HEK293 (cell line): ENCODE results near the gene CACNA2D3.

ENCODE experiments used
- CTCF ChIA-PET: fragments of 350-600 bp; formaldehyde crosslinking; extraction: SDS; loops from one replicate; lab custom pipeline; 2021; ENCODE audit warnings: antibody characterized with exemption; lab: Yijun Ruan, JAX
- POLR2A ChIA-PET: fragments of 300-600 bp; formaldehyde crosslinking; extraction: SDS; loops from one replicate; lab custom pipeline; 2020; ENCODE audit warnings: antibody characterized with exemption, inconsistent platforms; lab: Yijun Ruan, JAX
- H3K27ac ChIP-seq: fragments of 200-500 bp; sonication (Bioruptor generic); 2 replicates; pipeline ENCODE4 v1.5.1; 2014; ENCODE audit warnings: low read depth, low read length, control low read depth, inconsistent platforms; ENCODE audit errors: extremely low read depth
- H3K36me3 ChIP-seq, 2 experiments: fragments of 200-500 bp in 1 of 2; sonication (Bioruptor generic) in 1 of 2; 1 replicate in 1 of 2; 2 replicates in 1 of 2; pipeline ENCODE4 v1.5.1; 2014 to 2017; ENCODE audit warnings: inconsistent platforms in 2 of 2, low read length in 2 of 2; ENCODE audit not compliant: control insufficient read depth in 2 of 2, insufficient read depth in 1 of 2
- H3K4me1 ChIP-seq: fragments of 200-500 bp; sonication (Bioruptor generic); 2 replicates; pipeline ENCODE4 v1.5.1; 2014; ENCODE audit warnings: mild to moderate bottlenecking, low read length, inconsistent platforms; ENCODE audit not compliant: control insufficient read depth, insufficient read depth
- H3K4me3 ChIP-seq: 2 replicates; pipeline ENCODE4 v1.5.1; 2011; ENCODE audit warnings: low read depth, mild to moderate bottlenecking, control low read depth, low read length, moderate library complexity
- H3K9me3 ChIP-seq: fragments of 200-500 bp; sonication (Bioruptor generic); 2 replicates; pipeline ENCODE4 v1.5.1; 2014; ENCODE audit warnings: low read depth, low read length, inconsistent platforms; ENCODE audit not compliant: control insufficient read depth, insufficient read depth
- BCL6B ChIP-seq: fragments of 450-650 bp; formaldehyde crosslinking; IDR thresholded peaks from 2 replicates; pipeline ENCODE4 v1.5.1; 2017; ENCODE audit warnings: missing biosample characterization, missing genetic modification characterization
- GLI4 ChIP-seq: fragments of 450-650 bp; formaldehyde crosslinking; IDR thresholded peaks from 2 replicates; pipeline ENCODE4 v1.5.1; 2016; ENCODE audit warnings: missing biosample characterization, missing genetic modification characterization
- HOXC10 ChIP-seq: sonication (generic); formaldehyde crosslinking; IDR thresholded peaks from 2 replicates; pipeline ENCODE4 v1.8.1; 2023; ENCODE audit warnings: mild to moderate bottlenecking, missing genetic modification reagents
- IKZF3 ChIP-seq: fragments of 450-650 bp; IDR thresholded peaks from 2 replicates; pipeline ENCODE4 v1.5.0; 2018; ENCODE audit warnings: missing biosample characterization, mild to moderate bottlenecking, missing genetic modification characterization, moderate library complexity
- KLF8 ChIP-seq: fragments of 450-650 bp; formaldehyde crosslinking; IDR thresholded peaks from 2 replicates; pipeline ENCODE4 v1.5.1; 2016; ENCODE audit warnings: missing biosample characterization, missing genetic modification characterization
- SETDB1 ChIP-seq: IDR thresholded peaks from one replicate; pipeline ENCODE4 v1.6.1; 2017; ENCODE audit warnings: mild to moderate bottlenecking, low read length, moderate library complexity, mixed read lengths; ENCODE audit not compliant: insufficient read length
- SP3 ChIP-seq: fragments of 450-650 bp; formaldehyde crosslinking; IDR thresholded peaks from 2 replicates; pipeline ENCODE4 v1.5.1; 2016; ENCODE audit warnings: missing biosample characterization, missing genetic modification characterization
- YY2 ChIP-seq: fragments of 450-650 bp; formaldehyde crosslinking; IDR thresholded peaks from 2 replicates; pipeline ENCODE4 v1.5.1; 2016; ENCODE audit warnings: missing biosample characterization, missing genetic modification characterization
- ZBTB8A ChIP-seq: fragments of 450-650 bp; formaldehyde crosslinking; IDR thresholded peaks from 2 replicates; pipeline ENCODE4 v1.5.1; 2016; ENCODE audit warnings: missing biosample characterization, missing genetic modification characterization
- ZFP41 ChIP-seq: fragments of 450-650 bp; formaldehyde crosslinking; IDR thresholded peaks from 2 replicates; pipeline ENCODE4 v1.5.1; 2016; ENCODE audit warnings: missing biosample characterization, missing genetic modification characterization, borderline replicate concordance
- ZNF121 ChIP-seq: fragments of 450-650 bp; formaldehyde crosslinking; IDR thresholded peaks from 2 replicates; pipeline ENCODE4 v1.5.1; 2016; ENCODE audit warnings: missing biosample characterization, missing genetic modification characterization
- ZNF138 ChIP-seq: fragments of 450-650 bp; formaldehyde crosslinking; IDR thresholded peaks from 2 replicates; pipeline ENCODE4 v1.5.1; 2016; ENCODE audit warnings: missing biosample characterization, missing genetic modification characterization, borderline replicate concordance
- ZNF155 ChIP-seq: fragments of 450-650 bp; formaldehyde crosslinking; IDR thresholded peaks from 2 replicates; pipeline ENCODE4 v1.5.1; 2016; ENCODE audit warnings: missing biosample characterization, missing genetic modification characterization
- ZNF211 ChIP-seq: fragments of 450-650 bp; formaldehyde crosslinking; IDR thresholded peaks from 2 replicates; pipeline ENCODE4 v1.5.1; 2016; ENCODE audit warnings: low read depth, missing biosample characterization, missing genetic modification characterization
- ZNF221 ChIP-seq: fragments of 450-650 bp; formaldehyde crosslinking; IDR thresholded peaks from 2 replicates; pipeline ENCODE4 v1.5.1; 2017; ENCODE audit warnings: missing biosample characterization, missing genetic modification characterization, borderline replicate concordance
- ZNF223 ChIP-seq: fragments of 450-650 bp; formaldehyde crosslinking; IDR thresholded peaks from 2 replicates; pipeline ENCODE4 v1.5.1; 2016; ENCODE audit warnings: missing biosample characterization, missing genetic modification characterization
- ZNF23 ChIP-seq: fragments of 450-650 bp; formaldehyde crosslinking; IDR thresholded peaks from 2 replicates; pipeline ENCODE4 v1.5.1; 2016; ENCODE audit warnings: missing biosample characterization, missing genetic modification characterization, borderline replicate concordance
- ZNF24 ChIP-seq: fragments of 450-650 bp; formaldehyde crosslinking; IDR thresholded peaks from 2 replicates; pipeline ENCODE4 v1.5.1; 2016; ENCODE audit warnings: missing biosample characterization, missing genetic modification characterization
- ZNF274 ChIP-seq, 2 experiments: fragments of 200-500 bp in 1 of 2; fragments of 450-650 bp in 1 of 2; sonication (Bioruptor generic) in 1 of 2; formaldehyde crosslinking in 1 of 2; IDR thresholded peaks; 2 replicates each; pipeline versions ENCODE4 v1.5.1 to v1.6.1; 2014 to 2016; ENCODE audit warnings: borderline replicate concordance in 1 of 2, inconsistent platforms in 1 of 2, low read length in 1 of 2, missing biosample characterization in 1 of 2, missing genetic modification characterization in 1 of 2
- ZNF280C ChIP-seq: fragments of 450-650 bp; formaldehyde crosslinking; IDR thresholded peaks from 2 replicates; pipeline ENCODE4 v1.5.1; 2016; ENCODE audit warnings: missing biosample characterization, missing genetic modification characterization
- ZNF423 ChIP-seq: fragments of 450-650 bp; formaldehyde crosslinking; IDR thresholded peaks from 2 replicates; pipeline ENCODE4 v1.5.1; 2016; ENCODE audit warnings: missing biosample characterization, missing genetic modification characterization
- ZNF48 ChIP-seq: fragments of 450-650 bp; formaldehyde crosslinking; IDR thresholded peaks from 2 replicates; pipeline ENCODE4 v1.5.1; 2016; ENCODE audit warnings: missing biosample characterization, missing genetic modification characterization
- ZNF513 ChIP-seq: fragments of 450-650 bp; IDR thresholded peaks from 2 replicates; pipeline ENCODE4 v1.5.1; 2018; ENCODE audit warnings: missing biosample characterization, missing genetic modification characterization
- ZNF530 ChIP-seq: fragments of 450-650 bp; formaldehyde crosslinking; IDR thresholded peaks from 2 replicates; pipeline ENCODE4 v1.5.1; 2016; ENCODE audit warnings: low read depth, missing biosample characterization, missing genetic modification characterization
- ZNF560 ChIP-seq: fragments of 450-650 bp; formaldehyde crosslinking; IDR thresholded peaks from 2 replicates; pipeline ENCODE4 v1.5.1; 2017; ENCODE audit warnings: missing biosample characterization, missing genetic modification characterization, borderline replicate concordance
- ZNF600 ChIP-seq: fragments of 450-650 bp; formaldehyde crosslinking; IDR thresholded peaks from 2 replicates; pipeline ENCODE4 v1.5.1; 2016; ENCODE audit warnings: missing biosample characterization, missing genetic modification characterization
- ZNF670 ChIP-seq: fragments of 450-650 bp; formaldehyde crosslinking; IDR thresholded peaks from 2 replicates; pipeline ENCODE4 v1.5.1; 2016; ENCODE audit warnings: missing biosample characterization, missing genetic modification characterization, low read depth
- ZNF830 ChIP-seq: fragments of 450-650 bp; IDR thresholded peaks from 2 replicates; pipeline ENCODE4 v1.5.0; 2018; ENCODE audit warnings: missing biosample characterization, missing genetic modification characterization, low read depth, mild to moderate bottlenecking, moderate library complexity
- ZNF843 ChIP-seq: fragments of 450-650 bp; formaldehyde crosslinking; IDR thresholded peaks from 2 replicates; pipeline ENCODE4 v1.5.1; 2016; ENCODE audit warnings: missing biosample characterization, missing genetic modification characterization
- ZSCAN23 ChIP-seq: fragments of 450-650 bp; formaldehyde crosslinking; IDR thresholded peaks from 2 replicates; pipeline ENCODE4 v1.5.1; 2016; ENCODE audit warnings: missing biosample characterization, missing genetic modification characterization
- ZSCAN5A ChIP-seq: fragments of 450-650 bp; formaldehyde crosslinking; IDR thresholded peaks from 2 replicates; pipeline ENCODE4 v1.5.1; 2016; ENCODE audit warnings: missing biosample characterization, missing genetic modification characterization

CACNA2D3 gene

GRCh38 chr3:54093491-54094248 is 28.7 kb upstream of the CACNA2D3 start:
- TF ChIP-seq KLF8: no peak
- no peak for TF ChIP-seq ZNF121 (tag by site-specific recombination)
- no peak for TF ChIP-seq ZNF223 (tag by site-specific recombination)
- no peak for TF ChIP-seq ZNF48 (tag by site-specific recombination)
- TF ChIP-seq SETDB1: no peak
- TF ChIP-seq ZNF24 (tag by site-specific recombination): no peak
- no peak for TF ChIP-seq BCL6B (tag by site-specific recombination)
- no peak for TF ChIP-seq ZFP41
- no peak for TF ChIP-seq ZNF530
- no peak for TF ChIP-seq ZNF843
- no peak for TF ChIP-seq ZNF600
- TF ChIP-seq ZBTB8A (tag by site-specific recombination): no peak
- no peak for TF ChIP-seq ZNF423 (tag by site-specific recombination)
- no peak for TF ChIP-seq ZNF23 (tag by site-specific recombination)
- TF ChIP-seq ZSCAN5A (tag by site-specific recombination): no peak
- TF ChIP-seq ZNF560 (tag by site-specific recombination): no peak
- TF ChIP-seq YY2 (tag by site-specific recombination): no peak
- H3K4me3 ChIP-seq: no peak overlapping the region
- H3K4me1 ChIP-seq: no peaks in the 10 kb centered on the region
- H3K9me3 ChIP-seq: no peaks in the 10 kb centered on the region
- POLR2A ChIA-PET: no interaction called here
- H3K36me3 ChIP-seq: no peaks in the 10 kb centered on the region
- CTCF ChIA-PET: no interaction called here
- H3K27ac ChIP-seq: no peak overlapping the region

- H3K9me3 ChIP-seq: no peaks in the 10 kb centered on the region
- H3K4me1 ChIP-seq: no peaks in the 10 kb centered on the region
- no peak overlapping the region for H3K4me3 ChIP-seq
- ChIA-PET CTCF (no interaction called here), POLR2A (no interaction called here)
- no peak overlapping the region for H3K27ac ChIP-seq
- no peak for TF ChIP-seq ZNF274 (IDR thresholded peaks at IDR 0.05; ENCODE audit: low read length)
- no peak for TF ChIP-seq ZNF274 (tag by site-specific recombination; IDR thresholded peaks at IDR 0.05; ENCODE audit: borderline replicate concordance)
- no peak for TF ChIP-seq ZNF830 (tag by site-specific recombination)
- TF ChIP-seq ZNF280C (tag by site-specific recombination): no peak
- no peak for TF ChIP-seq ZSCAN23 (tag by site-specific recombination)
- no peak for TF ChIP-seq ZNF211 (tag by site-specific recombination)
- TF ChIP-seq ZFP41: no peak
- no peak for TF ChIP-seq HOXC10
- TF ChIP-seq SP3 (tag by site-specific recombination): no peak
- no peak for TF ChIP-seq ZNF670
- TF ChIP-seq IKZF3 (tag by site-specific recombination): no peak
- TF ChIP-seq ZNF138: no peak
- TF ChIP-seq GLI4 (tag by site-specific recombination): no peak
- TF ChIP-seq ZNF513: no peak
- TF ChIP-seq ZNF221: no peak
- TF ChIP-seq ZNF155 (tag by site-specific recombination): no peak
- no peaks in the 10 kb centered on the region for H3K36me3 ChIP-seq
Measured at GRCh38 chr3:54094926-54095325, 27.4 kb upstream of the CACNA2D3 start.
